GM12874 (cell line): Measurements from ENCODE around the gene ENTHD1.

Source experiments
- TF ChIP-seq, protein P1 (sequence below): IDR thresholded peaks from 2 replicates; pipeline ENCODE4 v1.5.1; 2011; ENCODE audit warnings: low read depth, mild to moderate bottlenecking, control low read depth, low read length, moderate library complexity; ENCODE audit not compliant: insufficient read depth

ENTHD1 gene

DNA sequence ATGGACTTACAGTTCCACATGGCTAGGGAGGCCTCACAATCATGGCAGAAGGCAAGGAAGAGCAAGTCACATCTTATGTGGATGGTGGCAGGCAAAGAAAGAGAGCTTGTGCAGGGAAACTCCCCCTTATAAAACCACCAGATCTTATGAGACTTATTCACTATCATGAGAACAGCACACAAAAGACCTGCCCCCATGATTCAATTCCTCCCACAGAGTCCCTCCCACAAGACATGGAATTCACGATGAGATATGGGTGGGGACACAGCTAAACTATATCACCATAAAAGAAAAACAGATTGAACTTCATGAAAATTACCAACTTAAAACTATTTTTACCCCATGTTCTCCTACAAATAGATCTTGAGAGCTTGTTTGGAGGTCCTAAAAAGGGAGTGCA, 19.6 kb downstream of the ENTHD1 start:
- TF ChIP-seq, protein P1, sequence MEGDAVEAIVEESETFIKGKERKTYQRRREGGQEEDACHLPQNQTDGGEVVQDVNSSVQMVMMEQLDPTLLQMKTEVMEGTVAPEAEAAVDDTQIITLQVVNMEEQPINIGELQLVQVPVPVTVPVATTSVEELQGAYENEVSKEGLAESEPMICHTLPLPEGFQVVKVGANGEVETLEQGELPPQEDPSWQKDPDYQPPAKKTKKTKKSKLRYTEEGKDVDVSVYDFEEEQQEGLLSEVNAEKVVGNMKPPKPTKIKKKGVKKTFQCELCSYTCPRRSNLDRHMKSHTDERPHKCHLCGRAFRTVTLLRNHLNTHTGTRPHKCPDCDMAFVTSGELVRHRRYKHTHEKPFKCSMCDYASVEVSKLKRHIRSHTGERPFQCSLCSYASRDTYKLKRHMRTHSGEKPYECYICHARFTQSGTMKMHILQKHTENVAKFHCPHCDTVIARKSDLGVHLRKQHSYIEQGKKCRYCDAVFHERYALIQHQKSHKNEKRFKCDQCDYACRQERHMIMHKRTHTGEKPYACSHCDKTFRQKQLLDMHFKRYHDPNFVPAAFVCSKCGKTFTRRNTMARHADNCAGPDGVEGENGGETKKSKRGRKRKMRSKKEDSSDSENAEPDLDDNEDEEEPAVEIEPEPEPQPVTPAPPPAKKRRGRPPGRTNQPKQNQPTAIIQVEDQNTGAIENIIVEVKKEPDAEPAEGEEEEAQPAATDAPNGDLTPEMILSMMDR: no peak

GRCh38 chr22:39872548-39872947, 21.0 kb downstream of the ENTHD1 start:
- TF ChIP-seq, protein P1: no peak

DNA sequence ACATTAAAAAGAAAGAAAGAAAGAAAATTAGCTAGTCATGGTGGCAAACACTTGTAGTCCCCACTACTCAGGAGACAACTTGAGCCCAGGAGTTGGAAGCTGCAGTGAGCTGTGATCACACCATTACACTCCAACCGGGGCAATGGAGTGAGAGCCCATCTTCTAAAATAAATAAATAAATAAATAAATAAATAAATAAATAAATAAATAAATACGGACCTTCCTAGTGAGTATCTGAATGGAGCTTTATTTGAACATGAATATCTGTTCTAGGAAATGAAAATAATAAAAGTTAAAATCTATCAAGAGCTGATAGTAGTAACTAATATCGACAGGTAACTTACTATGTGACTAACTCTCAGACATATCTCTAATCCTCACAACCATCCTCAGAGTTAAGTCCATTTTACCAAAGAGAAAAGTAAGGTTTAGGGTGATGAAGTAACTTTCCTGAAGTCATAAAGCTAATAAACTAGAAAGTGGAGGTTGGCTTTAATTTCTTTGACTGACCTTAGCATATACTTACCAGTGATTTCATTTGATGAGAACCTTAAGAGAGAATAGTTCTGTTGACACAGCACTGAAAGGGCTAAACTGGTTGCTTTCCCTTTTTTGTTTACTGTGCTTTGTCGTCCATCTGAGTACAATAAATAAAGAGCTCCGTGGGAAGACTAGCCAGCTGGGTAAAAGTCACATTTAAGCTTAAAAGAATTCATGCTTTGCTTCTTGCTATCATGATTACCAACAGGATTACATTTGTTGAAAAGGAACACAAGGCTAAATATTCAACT, 22.4 kb downstream of the ENTHD1 start:
- TF ChIP-seq, protein P1: no peak

DNA sequence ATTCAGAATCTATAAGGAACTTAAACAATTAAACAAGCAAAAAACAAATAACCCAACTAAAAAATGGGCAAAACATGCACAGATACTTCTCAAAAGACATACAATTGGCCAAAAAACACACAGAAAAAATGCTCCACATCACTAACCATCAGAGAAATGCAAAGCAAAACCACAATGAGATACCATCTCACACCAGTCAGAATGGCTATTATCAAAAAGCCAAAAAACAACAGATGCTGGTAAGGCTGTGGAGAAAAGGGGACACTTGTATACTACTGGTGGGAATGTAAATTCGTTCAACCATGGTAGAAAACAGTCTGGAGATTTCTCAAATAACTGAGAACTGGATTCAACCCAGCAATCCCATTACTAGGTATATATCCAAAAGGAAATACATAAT, 24.8 kb downstream of the ENTHD1 start:
- TF ChIP-seq, protein P1: no peak

DNA sequence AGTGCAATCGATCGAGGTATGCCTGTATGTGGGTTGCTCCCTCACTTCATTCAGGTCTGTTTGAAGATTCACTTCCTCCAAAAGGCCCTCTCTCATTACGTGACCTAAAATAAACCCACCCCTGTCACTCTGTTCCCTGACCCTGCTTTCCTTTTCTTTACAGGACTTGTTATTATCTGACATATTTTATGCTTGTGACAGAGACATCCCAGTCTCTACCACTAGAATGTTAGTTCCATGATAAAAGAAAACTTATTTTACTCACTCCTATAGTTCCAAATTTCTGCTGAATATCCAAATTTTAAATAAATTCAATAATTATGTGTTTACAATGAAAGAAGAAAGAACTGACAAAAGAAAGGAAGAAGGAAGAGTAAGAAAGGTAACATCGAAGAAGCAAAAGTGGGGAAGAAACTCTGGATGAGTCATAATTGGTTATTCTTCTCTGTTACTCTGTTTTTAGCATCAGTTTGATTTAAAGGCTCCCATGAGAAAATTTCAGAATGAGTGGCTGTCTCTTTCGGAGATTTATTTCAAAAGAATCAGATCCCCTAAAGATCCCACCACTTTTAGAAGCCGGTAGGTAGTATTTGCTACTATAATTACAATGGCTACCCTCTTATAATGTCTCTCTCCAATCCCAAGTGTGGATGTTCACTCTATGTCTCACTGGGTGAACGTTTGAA, 33.5 kb downstream of the ENTHD1 start:
- TF ChIP-seq, protein P1: no peak

GRCh38 chr22:39856588-39856987, 37.0 kb downstream of the ENTHD1 start:
- TF ChIP-seq, protein P1: no peak

GRCh38 chr22:39852799-39853198, 40.8 kb downstream of the ENTHD1 start:
- TF ChIP-seq, protein P1: no peak
